Thyroid gland (tissue), 4 donors: ENCODE data around the gene STAT1. TPM values are rescaled to one million over a fixed set of nuclear protein-coding genes. Genes with fewer than 3 reads are reported as not detected.

ENCODE experiments used
- DNase-seq, 2 donors: peaks; one replicate each; pipeline ENCODE4 v3.0.0-alpha.2; 2019
- H3K27ac ChIP-seq, 3 donors: fragments of 200-600 bp; sonication (generic); 1 replicate in 2 of 3; 2 replicates in 1 of 3; pipeline ENCODE4 v1.5.1; 2016 to 2019; ENCODE audit warnings: mild to moderate bottlenecking in 1 of 3, moderate library complexity in 1 of 3
- H3K27me3 ChIP-seq: fragments of 200-600 bp; sonication (generic); one replicate; pipeline ENCODE4 v1.5.1; 2019
- H3K36me3 ChIP-seq, 2 donors: fragments of 200-600 bp; sonication (generic); one replicate each; pipeline ENCODE4 v1.5.1; 2016 to 2019
- H3K4me1 ChIP-seq, 2 donors: fragments of 200-600 bp; sonication (generic); one replicate each; pipeline ENCODE4 v1.5.1; 2017 to 2019
- H3K4me3 ChIP-seq, 3 donors: fragments of 200-600 bp; sonication (generic); replicated peaks in 1 of 3; 1 replicate in 2 of 3; 2 replicates in 1 of 3; pipeline ENCODE4 v1.5.1; 2016; ENCODE audit warnings: mild to moderate bottlenecking in 1 of 3
- H3K9me3 ChIP-seq: fragments of 200-600 bp; sonication (generic); one replicate; pipeline ENCODE4 v1.5.1; 2017
- CTCF ChIP-seq, 6 experiments: fragments of 200-600 bp in 3 of 6; fragments of 450-650 bp in 3 of 6; sonication (generic) in 3 of 6; IDR thresholded peaks; one replicate each; pipeline ENCODE4 v1.5.1; 2016 to 2019; ENCODE audit warnings: antibody characterized with exemption in 6 of 6, mild to moderate bottlenecking in 2 of 6, inconsistent platforms in 1 of 6, moderate library complexity in 1 of 6
- POLR2A ChIP-seq, 2 donors: fragments of 450-650 bp; IDR thresholded peaks; one replicate each; pipeline ENCODE4 v1.6.1; 2017; ENCODE audit warnings: antibody characterized with exemption in 2 of 2, mild to moderate bottlenecking in 2 of 2, moderate library complexity in 1 of 2
- WGBS, 2 donors: methylation state at CpG; one replicate each; pipeline ENCODE4 v1.1.5; 2017; 5-methylcytosine and 5-hydroxymethylcytosine counted together
- intact Hi-C: fragments of 100-400 bp; cut with DNase I; formaldehyde crosslinking; loops from one replicate; pipeline ENCODE4 v1.15.1; 2023
- total RNA-seq, 4 donors: library from RNA; depleted of rRNA; stranded (reverse); fragments of >200 nt; gene quantifications; one replicate each; pipeline ENCODE4 v1.2.3, GENCODE V29; 2016

Gene STAT1
- total RNA-seq, 4 donors from 2014 or later: 38.0 to 87.7 (median 61.3) TPM

GRCh38 chr2:191029280-191029950 is 15.4 kb upstream of the STAT1 start:
- Histone ChIP-seq H3K27me3 (no peaks in the 10 kb centered on the region), H3K9me3 (no peaks in the 10 kb centered on the region), H3K27ac (no peak overlapping the region), H3K4me1 (no peaks in the 10 kb centered on the region), H3K4me3 (no peak overlapping the region), H3K36me3 (no peaks in the 10 kb centered on the region)
- TF ChIP-seq CTCF (IDR thresholded peaks at IDR 0.05) (no peak), POLR2A (IDR thresholded peaks at IDR 0.05) (no peak)
- no peak for DNase-seq
- intact Hi-C loops: no loop called here
- WGBS, 2 donors: 79 to 85% methylated on average over 10 of the region's 10 CpGs

GRCh38 chr2:191026377-191026776 is 12.4 kb upstream of the STAT1 start:
- Histone ChIP-seq H3K4me1 (peaks cover 0 to 3% of the 10 kb centered on the region in 2 donors), H3K9me3 (no peaks in the 10 kb centered on the region), H3K27ac (no peak overlapping the region), H3K36me3 (no peaks in the 10 kb centered on the region), H3K4me3 (no peak overlapping the region), H3K27me3 (no peaks in the 10 kb centered on the region)
- intact Hi-C loops: no loop called here
- TF ChIP-seq POLR2A (IDR thresholded peaks at IDR 0.05): no peak
- no peak for TF ChIP-seq CTCF (IDR thresholded peaks at IDR 0.05)
- DNase-seq: no peak
- WGBS, 2 donors: 41 to 96% methylated on average over 1 to 2 of the region's 2 CpGs

- no peak for DNase-seq
- H3K36me3 ChIP-seq: no peaks in the 10 kb centered on the region
- intact Hi-C loops: no loop called here
- no peaks in the 10 kb centered on the region for H3K9me3 ChIP-seq
- H3K27ac ChIP-seq: no peak overlapping the region
- peaks cover 0 to 6% of the 10 kb centered on the region in 2 donors for H3K4me1 ChIP-seq
- no peak overlapping the region for H3K4me3 ChIP-seq
- TF ChIP-seq CTCF (IDR thresholded peaks at IDR 0.05) (no peak), POLR2A (IDR thresholded peaks at IDR 0.05) (no peak)
- H3K27me3 ChIP-seq: no peaks in the 10 kb centered on the region
- WGBS, 2 donors: 70 to 71% methylated on average over 1 of the region's 1 CpG
Measured at GRCh38 chr2:191025135-191025534, 11.2 kb upstream of the STAT1 start.

GRCh38 chr2:191023235-191023679 is 9.3 kb upstream of the STAT1 start:
- no peak for TF ChIP-seq POLR2A (IDR thresholded peaks at IDR 0.05)
- TF ChIP-seq CTCF (IDR thresholded peaks at IDR 0.05): no peak
- Histone ChIP-seq H3K4me3 (no peak overlapping the region), H3K27me3 (no peaks in the 10 kb centered on the region), H3K9me3 (no peaks in the 10 kb centered on the region), H3K36me3 (no peaks in the 10 kb centered on the region), H3K27ac (no peak overlapping the region), H3K4me1 (peaks cover 0 to 6% of the 10 kb centered on the region in 2 donors)
- DNase-seq: no peak
- intact Hi-C loops: no loop called here
- 86 to 88% methylated on average over 7 of the region's 7 CpGs for WGBS, 2 donors

- H3K27ac ChIP-seq: peak overlapping the region; percentile 76 to 83 (median 79)
- H3K36me3 ChIP-seq: no peaks in the 10 kb centered on the region
- no peak for TF ChIP-seq CTCF (IDR thresholded peaks at IDR 0.05)
- TF ChIP-seq POLR2A (IDR thresholded peaks at IDR 0.05): no peak
- intact Hi-C loops: no loop called here
- H3K4me1 ChIP-seq: peaks cover 0 to 6% of the 10 kb centered on the region in 2 donors
- no peaks in the 10 kb centered on the region for H3K27me3 ChIP-seq
- H3K4me3 ChIP-seq: peak overlapping the region; percentile 27 to 75 (median 66)
- WGBS, 2 donors: 29 to 40% methylated on average over 14 of the region's 14 CpGs
- DNase-seq: peak; percentile 10 to 12
- no peaks in the 10 kb centered on the region for H3K9me3 ChIP-seq
Measured at GRCh38 chr2:191020742-191021381, 6.9 kb upstream of the STAT1 start.
